Kidney glomerular epithelial cell (primary cell): ENCODE results near the gene SH2D6.
"Not testable (repeated sequence)": the region's sequence is repeated elsewhere in the genome, so short reads cannot be mapped to it uniquely, and the experiment has no call there.

Source experiments
- DNase-seq: peaks from one replicate; lab custom pipeline; 2025; lab: John Stamatoyannopoulos, UW

Gene SH2D6

GRCh38 chr2:85470850-85471800 lies 52.6 kb downstream of the SH2D6 start:
- DNase-seq, result no peak

- no peak for DNase-seq
Measured at GRCh38 chr2:85472261-85472660, 53.7 kb downstream of the SH2D6 start.

GRCh38 chr2:85475799-85476490 lies 57.4 kb downstream of the SH2D6 start:
- no peak for DNase-seq

- no peak for DNase-seq
Measured at GRCh38 chr2:85476624-85477023, 58.1 kb downstream of the SH2D6 start.

GRCh38 chr2:85477884-85478283 lies 59.4 kb downstream of the SH2D6 start:
- DNase-seq, result no peak

- DNase-seq, result no peak
Measured at GRCh38 chr2:85481818-85482777, 63.6 kb downstream of the SH2D6 start.

- not testable (repeated sequence) for DNase-seq
Measured at GRCh38 chr2:85484615-85485014, 66.1 kb downstream of the SH2D6 start.

GRCh38 chr2:85485815-85486214 lies 67.3 kb downstream of the SH2D6 start:
- no peak for DNase-seq
